GM19239 (cell line): ENCODE measurements around the gene CCDC188.

ENCODE experiments used
- DNase-seq: peaks from one replicate; pipeline ENCODE4 v3.0.0; 2011; ENCODE audit warnings: low spot score; ENCODE audit not compliant: insufficient read length
- FAIRE-seq: peaks from 2 replicates; lab custom pipeline; 2011; peaks lifted over from hg19 to GRCh38; lab: Jason Lieb, UNC

Gene CCDC188

DNA sequence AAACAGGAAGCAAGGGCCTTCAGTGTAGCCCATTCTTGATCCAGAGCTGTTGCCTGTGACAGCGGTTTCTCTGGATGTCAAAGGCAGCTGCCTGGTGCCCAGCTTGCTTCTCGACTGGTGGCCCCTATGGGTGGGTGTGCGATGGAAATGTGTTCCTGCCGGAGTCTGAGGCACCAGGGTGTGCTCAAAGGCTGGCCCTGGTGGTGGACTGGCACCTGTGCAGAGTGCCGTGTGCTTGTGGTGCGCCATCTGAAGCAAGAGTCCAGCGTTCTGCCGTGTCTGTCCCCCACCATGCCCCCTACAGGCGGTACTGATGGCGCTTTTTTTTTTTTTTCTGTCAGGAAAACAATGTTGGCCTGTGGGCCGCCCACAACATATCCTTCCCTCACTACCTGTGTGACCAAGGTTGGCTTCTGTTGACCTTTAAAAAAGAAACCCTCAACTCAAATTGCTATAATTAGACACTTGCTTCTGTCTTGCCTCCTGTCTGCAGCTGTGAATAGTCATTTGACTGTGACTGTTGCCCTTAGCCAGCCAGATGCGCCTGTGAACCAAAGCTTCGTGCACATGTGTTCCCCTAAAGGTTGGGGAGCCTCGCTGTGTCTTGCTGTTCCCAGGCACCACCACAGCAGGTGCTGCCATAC, 39.7 kb downstream of the CCDC188 start:
- FAIRE-seq (no peak), DNase-seq (no peak)

- no peak for FAIRE-seq
- no peak for DNase-seq
Observed at GRCh38 chr22:20110359-20110985, 40.4 kb downstream of the CCDC188 start.

- no peak for FAIRE-seq
- no peak for DNase-seq
Observed at GRCh38 chr22:20109411-20110358, 41.2 kb downstream of the CCDC188 start.

GRCh38 chr22:20108757-20109230, 42.1 kb downstream of the CCDC188 start:
- no peak for DNase-seq
- no peak for FAIRE-seq

GRCh38 chr22:20107951-20108756, 42.7 kb downstream of the CCDC188 start:
- FAIRE-seq (no peak), DNase-seq (no peak)

- DNase-seq (no peak), FAIRE-seq (no peak)
Observed at GRCh38 chr22:20107471-20107901, 43.4 kb downstream of the CCDC188 start.

GRCh38 chr22:20106849-20107237, 44.0 kb downstream of the CCDC188 start:
- no peak for FAIRE-seq
- DNase-seq, result no peak

DNA sequence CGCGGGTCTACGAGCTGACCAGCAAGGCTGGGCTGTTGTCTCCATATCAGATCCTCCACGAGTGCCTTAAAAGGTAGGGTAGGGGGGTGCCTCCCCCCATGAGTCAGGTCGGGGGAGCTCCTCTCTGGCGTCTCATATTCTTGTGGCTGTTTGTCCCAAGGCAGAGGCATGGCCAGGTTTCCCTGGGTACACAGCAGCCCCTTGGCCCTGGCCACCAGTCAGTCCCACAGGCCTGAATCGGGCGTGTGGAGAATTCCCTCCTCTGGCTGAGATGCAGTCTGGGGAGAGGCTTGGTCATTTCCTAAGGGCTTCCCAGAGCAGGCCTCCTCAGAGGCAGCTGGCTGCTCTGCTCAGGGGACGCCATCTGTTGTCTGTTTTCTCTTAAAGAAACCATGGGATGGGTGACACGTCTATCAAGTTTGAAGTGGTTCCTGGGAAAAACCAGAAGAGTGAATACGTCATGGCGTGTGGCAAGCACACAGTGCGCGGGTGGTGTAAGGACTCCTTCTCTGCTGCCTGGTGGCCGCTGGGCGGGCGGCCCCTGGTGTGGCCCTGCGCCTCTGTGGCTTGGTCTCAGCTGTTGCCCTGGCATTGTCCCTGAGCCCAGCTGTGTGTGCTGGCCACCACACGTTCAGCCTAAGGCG, 44.5 kb downstream of the CCDC188 start:
- FAIRE-seq (no peak), DNase-seq (no peak)

DNA sequence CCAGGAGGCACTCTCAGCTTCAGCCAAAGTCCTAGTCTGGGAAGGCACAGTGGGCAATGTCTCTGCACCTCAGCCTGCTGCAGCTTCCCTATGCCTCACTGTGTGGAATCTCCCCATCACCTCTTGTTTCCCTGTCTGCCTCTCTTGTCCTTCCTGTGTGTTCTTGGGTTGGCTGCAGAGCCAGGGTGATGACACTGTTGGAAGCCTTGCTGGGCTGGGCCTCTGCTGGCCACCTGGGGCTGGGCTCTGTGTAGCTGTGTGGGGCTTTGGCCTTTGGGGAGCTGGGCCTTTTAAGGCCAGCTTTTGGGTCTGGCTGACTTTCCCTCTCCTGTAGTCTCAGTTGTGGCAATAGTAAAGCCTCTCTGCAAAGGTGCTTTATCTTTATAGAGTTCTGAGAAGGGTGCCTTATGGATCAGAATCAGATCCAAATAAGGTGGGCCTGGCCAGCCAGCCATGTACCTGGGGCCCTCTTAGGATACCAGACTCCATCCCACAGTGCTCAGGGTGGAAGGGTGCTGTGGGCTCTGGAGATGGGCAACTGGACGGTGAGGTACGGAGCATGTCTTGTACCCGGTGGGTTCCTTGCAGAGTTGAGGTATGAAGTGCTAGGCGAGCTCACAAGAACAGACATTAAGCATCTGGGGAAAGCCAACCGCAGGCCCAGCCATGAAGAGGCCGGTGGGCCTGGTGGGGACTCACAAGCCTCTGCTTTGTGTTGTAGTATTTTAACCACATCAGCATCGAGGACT, 45.2 kb downstream of the CCDC188 start:
- DNase-seq (no peak), FAIRE-seq (no peak)

DNA sequence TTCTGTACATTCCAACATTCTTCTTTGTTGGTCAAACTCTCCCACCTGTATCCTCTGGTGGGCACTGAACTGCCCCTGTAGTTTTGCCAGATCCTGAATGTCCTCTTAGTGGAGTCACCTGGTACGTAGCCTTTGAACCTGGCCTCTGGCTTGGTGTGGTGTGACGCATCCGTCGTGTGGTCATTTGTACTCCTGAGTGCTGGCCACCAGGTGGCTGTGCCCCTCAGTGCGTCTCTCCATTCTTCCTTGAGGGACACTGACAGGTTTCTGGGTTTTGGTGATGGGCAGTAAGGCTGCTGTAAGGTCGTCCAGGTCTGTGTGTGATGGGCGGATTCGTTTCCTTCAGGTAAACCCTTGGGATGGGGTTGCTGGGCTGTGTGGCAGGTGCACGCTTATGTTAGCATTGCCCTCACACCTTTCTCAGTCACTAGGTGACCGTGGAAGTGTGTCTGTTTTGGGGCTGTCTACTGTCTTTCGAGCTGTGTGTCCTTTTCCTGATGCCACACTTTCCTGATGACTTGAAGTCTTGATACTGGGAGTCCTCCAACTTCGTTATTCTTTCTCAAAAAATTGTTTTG, 48.6 kb downstream of the CCDC188 start:
- FAIRE-seq (no peak), DNase-seq (no peak)

GRCh38 chr22:20101638-20102037, 49.2 kb downstream of the CCDC188 start:
- no peak for FAIRE-seq
- no peak for DNase-seq

- FAIRE-seq, result no peak
- DNase-seq, result no peak
Observed at GRCh38 chr22:20099099-20099711, 51.6 kb downstream of the CCDC188 start.
